OCI-LY3 (cell line): Measurements from ENCODE around the gene PHF20.

Experiments used
- EZH2phosphoT487 ChIP-seq: fragments of 200-600 bp; shearing (Covaris generic); IDR thresholded peaks from 2 replicates; pipeline ENCODE4 v1.6.1; 2018; ENCODE audit warnings: antibody characterized with exemption, mixed run types, low read depth
- TF ChIP-seq, protein P1 (sequence below): fragments of 200-600, 300-600 bp; sonication (generic); IDR thresholded peaks from 2 replicates; pipeline ENCODE4 v1.5.1; 2014; ENCODE audit warnings: antibody characterized with exemption, low read length, low read depth

- TF ChIP-seq, protein P1, sequence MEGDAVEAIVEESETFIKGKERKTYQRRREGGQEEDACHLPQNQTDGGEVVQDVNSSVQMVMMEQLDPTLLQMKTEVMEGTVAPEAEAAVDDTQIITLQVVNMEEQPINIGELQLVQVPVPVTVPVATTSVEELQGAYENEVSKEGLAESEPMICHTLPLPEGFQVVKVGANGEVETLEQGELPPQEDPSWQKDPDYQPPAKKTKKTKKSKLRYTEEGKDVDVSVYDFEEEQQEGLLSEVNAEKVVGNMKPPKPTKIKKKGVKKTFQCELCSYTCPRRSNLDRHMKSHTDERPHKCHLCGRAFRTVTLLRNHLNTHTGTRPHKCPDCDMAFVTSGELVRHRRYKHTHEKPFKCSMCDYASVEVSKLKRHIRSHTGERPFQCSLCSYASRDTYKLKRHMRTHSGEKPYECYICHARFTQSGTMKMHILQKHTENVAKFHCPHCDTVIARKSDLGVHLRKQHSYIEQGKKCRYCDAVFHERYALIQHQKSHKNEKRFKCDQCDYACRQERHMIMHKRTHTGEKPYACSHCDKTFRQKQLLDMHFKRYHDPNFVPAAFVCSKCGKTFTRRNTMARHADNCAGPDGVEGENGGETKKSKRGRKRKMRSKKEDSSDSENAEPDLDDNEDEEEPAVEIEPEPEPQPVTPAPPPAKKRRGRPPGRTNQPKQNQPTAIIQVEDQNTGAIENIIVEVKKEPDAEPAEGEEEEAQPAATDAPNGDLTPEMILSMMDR, result no peak
- no peak for TF ChIP-seq EZH2phosphoT487
These were observed 41.0 kb upstream of the PHF20 start for GRCh38 chr20:35730583-35731468.
